ENCODE measurements around the gene GRID1. TPM values are rescaled to one million over a fixed set of nuclear protein-coding genes. Genes with fewer than 3 reads are reported as not detected.

Gene GRID1
- total and polyA plus RNA-seq, 9 of the 15 experiments (the other 6 are each of a cell fraction or from before 2014, with no cell fraction given) = 0.01 to 7.2 (median 1.2) TPM

- TF ChIP-seq ESRRA (IDR thresholded peaks at IDR 0.05; ENCODE audit: borderline replicate concordance, low read depth) = no peak
These were observed 718.9 kb downstream of the GRID1 start (continued) for GRCh38 chr10:85647741-85648140.

GRCh38 chr10:85645926-85646711 is 720.5 kb downstream of the GRID1 start:
- WGBS (ENCODE audit: insufficient coverage, low coverage, missing lambda C conversion rate) = 10% methylated on average over 6 of the region's 7 CpGs
- DNase-seq (ENCODE audit: extremely low read depth in 1 of 4, low spot score in 3 of 4) (no peak), FAIRE-seq (no peak), ATAC-seq (no peak)
- POLR2A ChIA-PET = no interaction called here
- TF ChIP-seq MCM5 (IDR thresholded peaks at IDR 0.05; ENCODE audit: low read depth) (no peak), SIN3A (IDR thresholded peaks at IDR 0.05; ENCODE audit: borderline replicate concordance in 2 of 2, control insufficient read depth in 1 of 2, low read depth in 2 of 2, low read length in 2 of 2) (no peak), ARHGAP35 (IDR thresholded peaks at IDR 0.05; ENCODE audit: partially characterized antibody) (no peak), ZNF444 (CRISPR knock-in tag; IDR thresholded peaks at IDR 0.05) (no peak), MAZ (CRISPR knock-in tag; conservative IDR thresholded peaks at IDR 0.05 in 1 of 2, IDR thresholded peaks at IDR 0.05 in 1 of 2) (no peak), HDAC8 (tag; IDR thresholded peaks at IDR 0.05) (no peak), KLF10 (CRISPR knock-in tag; IDR thresholded peaks at IDR 0.05) (no peak)
- Histone ChIP-seq H3K36me3 (ENCODE audit: control insufficient read depth, insufficient read depth, low read length) (no peaks in the 10 kb centered on the region; the same call in 2 of the 3 replicates), H3K4me2 (ENCODE audit: insufficient read depth, low read length) (no peak overlapping the region), H3K27ac (ENCODE audit: extremely low read depth, low read depth, low read length) (no peak overlapping the region), H3K9ac (ENCODE audit: insufficient read depth in 1 of 2, low read depth in 2 of 2, low read length in 2 of 2) (no peak overlapping the region), H2AFZ (ENCODE audit: low read depth, low read length) (no peak overlapping the region), H3K9me3 (replicated peaks; ENCODE audit: control insufficient read depth, insufficient read depth, low read depth, low read length) (no peaks in the 10 kb centered on the region), H3K79me2 (ENCODE audit: control insufficient read depth, insufficient read depth, low read length) (no peaks in the 10 kb centered on the region), H4K20me1 (replicated peaks; ENCODE audit: control insufficient read depth, insufficient read depth, low read length) (no peaks in the 10 kb centered on the region), H3K9me1 (ENCODE audit: control insufficient read depth, insufficient read depth, low read length) (no peaks in the 10 kb centered on the region), H3K4me3 (no peak overlapping the region), H3K4me1 (replicated peaks in 1 of 2; ENCODE audit: control insufficient read depth in 2 of 2, insufficient read depth in 2 of 2, low read length in 2 of 2) (no peaks in the 10 kb centered on the region), H3K27me3 (ENCODE audit: control insufficient read depth in 2 of 2, insufficient read depth in 2 of 2, low read length in 2 of 2) (no peaks in the 10 kb centered on the region)
- no TSS peak for BruUV-seq (replicated peaks)
- intact Hi-C loops (cut with micrococcal nuclease) (no loop called here), in situ Hi-C loops (cut with MboI) (no loop called here)
- CTCF ChIA-PET (ENCODE audit: low intra/inter-chr PET ratio) = no interaction called here
